Measurements from ENCODE around the gene SLIT3. TPM values are rescaled to one million over a fixed set of nuclear protein-coding genes. Genes with fewer than 3 reads are reported as not detected.
"Not testable (repeated sequence)": the region's sequence is repeated elsewhere in the genome, so short reads cannot be mapped to it uniquely, and the experiment has no call there.

The SLIT3 gene
- total RNA-seq, 1 donor from 2014 or later = under 0.01 TPM

DNA sequence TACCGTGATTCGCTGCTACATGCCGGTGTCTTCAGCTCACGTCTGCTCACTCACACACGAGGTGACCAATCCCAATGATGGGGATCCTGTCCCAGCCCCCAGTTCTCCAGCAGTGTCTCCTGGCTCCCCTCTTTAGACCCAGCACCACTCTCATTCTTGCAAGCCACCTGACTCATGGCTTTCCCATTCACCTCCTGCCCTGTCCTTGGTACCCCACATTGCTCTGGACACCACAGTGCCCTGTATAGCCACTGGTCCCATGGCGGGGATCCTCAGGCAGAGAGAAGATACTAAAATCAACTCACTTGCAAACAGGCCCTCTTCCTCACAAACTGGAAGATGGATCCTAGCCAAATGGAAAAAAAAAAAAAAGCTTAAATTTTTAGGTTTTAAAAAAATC, 81.0 kb downstream of the SLIT3 start:
- no peak for DNase-seq (ENCODE audit: low read depth in 2 of 2)

DNA sequence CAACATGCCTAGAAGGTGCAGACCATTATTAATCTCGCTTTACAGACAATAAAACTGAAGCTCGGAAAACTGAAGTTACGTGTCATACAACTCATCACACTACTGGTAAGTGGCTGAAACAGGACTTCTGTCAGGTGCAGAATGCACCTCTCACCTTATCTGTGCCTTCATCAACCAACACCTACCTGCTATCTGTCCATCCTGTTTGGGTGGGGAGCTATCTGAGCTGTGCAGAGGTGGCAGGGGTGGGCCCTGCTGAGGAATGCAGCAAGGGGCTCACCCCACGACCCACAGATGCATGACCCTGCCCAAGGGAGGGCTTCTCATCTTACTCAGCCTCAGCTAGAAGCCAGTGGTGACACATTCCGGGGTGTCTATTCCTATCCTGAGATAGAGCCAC, 81.6 kb downstream of the SLIT3 start:
- no peak for DNase-seq (ENCODE audit: low read depth in 2 of 2)

DNA sequence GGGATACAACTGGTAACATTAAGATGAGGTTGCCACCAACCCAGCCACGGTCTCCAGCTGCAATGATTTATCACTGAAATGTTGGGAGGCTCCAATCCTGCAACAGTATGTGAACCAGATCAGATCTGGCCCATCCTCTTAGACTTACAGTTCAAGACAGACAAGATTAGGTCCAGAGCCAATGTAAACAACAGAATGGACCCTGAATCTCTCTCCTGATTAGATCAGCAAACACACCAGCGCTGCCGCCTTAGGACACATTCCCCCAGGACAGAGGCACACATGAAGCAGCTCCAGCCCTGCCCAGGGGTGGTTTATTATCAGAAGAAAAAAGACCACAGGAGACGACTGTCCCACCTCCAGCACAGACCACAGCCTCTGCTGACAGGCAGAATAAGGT, 82.1 kb downstream of the SLIT3 start:
- no peak for DNase-seq (ENCODE audit: low read depth in 2 of 2)

DNA sequence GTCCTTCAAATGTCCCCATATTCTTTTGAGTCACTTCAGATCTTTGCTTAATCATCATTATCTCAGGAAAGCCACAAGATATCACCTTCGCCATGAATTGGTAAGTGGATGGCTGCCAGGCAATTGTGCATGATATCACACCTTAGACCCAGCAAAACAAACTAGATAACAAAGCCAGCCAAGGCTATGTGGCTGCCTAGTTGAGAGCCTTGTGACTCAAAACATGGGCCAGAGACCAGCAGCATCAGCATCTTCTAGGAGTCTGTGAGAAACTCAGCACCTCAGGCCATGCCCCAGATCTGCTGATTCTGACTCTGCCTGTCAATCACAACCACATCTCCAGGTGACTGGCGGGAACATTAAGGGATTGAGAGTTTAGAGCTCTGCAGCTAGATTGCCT, 82.8 kb downstream of the SLIT3 start:
- no peak for DNase-seq (ENCODE audit: low read depth in 2 of 2)

DNA sequence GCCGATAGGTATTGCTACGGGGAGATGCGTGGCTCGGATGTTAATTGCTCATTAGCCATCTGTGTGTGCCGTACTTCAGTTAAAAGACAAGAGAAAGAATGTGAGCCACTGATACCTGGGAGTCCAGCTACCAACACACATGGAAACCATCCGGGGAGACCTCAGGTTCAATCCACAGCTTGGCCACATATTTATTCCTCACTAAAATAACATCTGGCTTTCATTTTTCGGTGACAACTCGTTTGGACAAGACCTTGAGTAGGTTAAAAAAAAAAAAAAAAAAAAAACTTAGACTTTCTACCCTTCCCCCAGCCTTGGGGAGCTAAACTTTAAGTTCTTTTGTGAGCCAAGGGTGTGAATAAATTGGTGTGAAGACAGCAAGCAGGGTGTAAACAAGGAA, 84.1 kb downstream of the SLIT3 start:
- no peak for DNase-seq (ENCODE audit: low read depth in 2 of 2)

DNA sequence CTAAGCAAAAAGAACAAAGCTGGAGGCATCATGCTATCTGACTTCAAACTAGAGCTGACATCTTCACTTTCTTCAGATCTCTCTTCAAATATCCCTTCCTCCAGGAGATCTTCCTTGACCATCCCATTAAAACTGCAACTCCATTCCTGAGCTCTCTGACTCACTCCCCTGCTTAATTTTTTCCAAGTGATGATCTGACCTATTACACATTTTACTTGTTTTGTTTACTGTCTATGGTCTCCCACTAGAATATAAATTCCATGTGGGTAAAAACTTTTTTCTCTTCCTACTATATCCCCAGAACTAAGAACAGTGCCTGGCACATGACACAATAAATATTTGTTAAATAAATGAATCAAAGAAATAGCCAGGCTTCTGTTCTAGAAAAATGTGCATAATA, 87.5 kb downstream of the SLIT3 start:
- DNase-seq (ENCODE audit: low read depth in 2 of 2) = no peak

DNA sequence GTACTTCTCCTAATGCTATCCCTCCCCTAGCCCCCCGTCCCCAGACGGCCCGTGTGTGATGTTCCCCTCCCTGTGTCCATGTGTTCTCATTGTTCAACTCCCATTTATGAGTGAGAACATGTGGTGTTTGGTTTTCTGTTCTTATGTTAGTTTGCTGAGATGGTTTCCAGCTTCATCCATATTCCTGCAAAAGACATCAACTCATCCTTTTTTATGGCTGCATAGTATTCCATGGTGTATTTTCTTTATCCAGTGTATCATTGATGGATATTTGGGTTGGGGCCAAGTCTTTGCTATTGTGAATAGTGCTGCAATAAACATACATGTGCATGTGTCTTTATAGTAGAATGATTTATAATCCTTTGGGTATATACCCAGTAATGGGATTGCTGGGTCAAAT, 89.2 kb downstream of the SLIT3 start:
- not testable (repeated sequence) for DNase-seq (ENCODE audit: low read depth in 2 of 2)

DNA sequence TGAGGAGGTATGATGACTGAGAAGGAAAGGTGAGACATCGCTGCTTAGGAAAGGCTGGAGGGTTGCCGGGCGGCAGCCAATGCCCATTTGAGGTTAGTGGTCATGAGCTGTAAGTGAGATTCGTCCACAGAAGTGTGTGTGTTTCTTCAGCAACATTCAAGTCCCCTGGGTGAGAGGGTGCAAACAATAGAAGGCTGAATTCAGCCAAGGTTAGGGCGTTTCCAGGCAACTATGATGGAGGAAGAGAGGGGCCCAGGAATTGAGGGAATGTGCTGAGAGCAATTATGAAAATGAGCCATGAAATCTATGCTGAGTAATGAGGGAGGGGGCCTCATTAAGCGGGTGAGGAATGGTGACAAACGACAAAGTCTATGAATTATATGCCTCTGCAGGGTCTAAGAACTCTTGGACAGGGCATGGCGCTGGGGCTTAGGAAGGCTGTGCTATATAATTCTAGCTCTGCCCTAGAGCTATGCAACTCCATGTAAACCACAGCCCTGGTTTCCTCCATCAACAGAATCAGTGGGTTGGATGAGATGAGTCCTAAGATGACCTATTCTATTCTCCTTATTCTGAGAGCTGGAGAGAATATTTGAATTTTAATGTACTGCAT, 96.0 kb downstream of the SLIT3 start:
- DNase-seq (ENCODE audit: low read depth in 2 of 2) = no peak

DNA sequence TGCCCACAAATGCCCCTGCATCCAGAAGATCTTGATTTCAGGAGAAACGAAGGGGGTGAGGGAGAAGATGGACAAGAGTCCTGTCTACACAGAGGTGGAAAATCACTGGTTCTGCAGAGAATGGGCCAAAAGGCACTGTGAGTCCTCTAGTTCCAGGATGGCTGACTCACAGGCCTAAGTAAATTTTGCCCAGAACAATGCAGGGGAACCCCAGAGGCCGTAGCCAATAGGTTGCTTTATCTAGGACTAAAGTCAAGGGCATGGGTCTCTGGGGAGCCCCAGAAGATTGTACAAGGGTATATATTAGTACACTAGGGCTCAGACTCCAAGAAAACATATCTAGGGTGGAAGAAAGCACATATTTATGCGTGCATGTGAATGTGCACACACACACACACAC, 98.0 kb downstream of the SLIT3 start:
- no peak for DNase-seq (ENCODE audit: low read depth in 2 of 2)

DNA sequence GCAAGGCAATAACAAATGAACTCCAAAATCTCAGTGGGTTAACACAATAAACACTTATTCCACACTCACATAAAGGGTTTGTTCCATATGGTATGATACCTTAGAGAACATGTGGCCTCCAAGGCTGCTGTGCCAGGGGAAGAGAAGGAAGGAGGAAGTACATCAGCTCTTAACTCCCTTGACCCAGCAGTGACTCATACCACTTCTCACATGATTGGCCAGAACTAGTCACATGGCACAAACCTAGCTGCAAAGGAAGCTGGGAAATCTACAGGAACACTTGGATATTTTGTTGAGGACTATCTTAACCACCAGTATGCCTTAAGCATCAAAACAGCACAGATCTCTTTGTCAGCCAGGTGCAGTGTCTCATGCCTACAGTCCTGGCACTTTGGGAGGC, 99.3 kb downstream of the SLIT3 start:
- no peak for DNase-seq (ENCODE audit: low read depth in 2 of 2)

DNA sequence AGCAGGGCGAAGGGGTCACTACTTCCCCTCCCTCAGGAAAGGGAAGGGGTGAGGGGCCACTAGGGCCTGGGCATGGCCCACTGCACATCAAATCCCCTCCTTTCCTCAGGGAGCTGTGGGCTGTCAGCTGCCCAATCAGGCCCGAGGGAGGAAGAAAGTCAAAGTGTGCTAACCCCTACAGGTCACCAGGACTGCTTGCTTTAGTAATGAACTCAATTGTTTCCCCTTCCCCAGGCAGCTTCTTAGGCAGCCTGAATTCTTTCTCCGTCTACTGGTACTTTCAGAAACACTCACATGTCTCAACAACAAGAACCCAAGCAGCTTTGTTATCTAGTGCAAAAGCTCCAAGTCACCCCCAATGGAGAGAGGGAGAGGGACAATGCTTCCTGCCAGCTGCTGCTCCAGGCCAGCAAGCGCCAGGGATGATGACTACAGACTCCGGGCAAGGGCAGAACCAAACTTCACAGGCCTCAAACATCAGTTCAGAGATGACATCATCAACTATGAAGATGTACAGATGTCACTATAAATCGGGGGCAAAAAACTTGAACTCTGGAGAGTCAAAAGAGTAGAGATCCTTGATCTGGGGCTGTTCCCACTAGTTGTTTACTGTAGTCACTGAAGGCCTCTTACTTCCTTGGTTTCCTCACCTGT, 100.7 kb downstream of the SLIT3 start:
- DNase-seq (ENCODE audit: low read depth in 2 of 2) = no peak

DNA sequence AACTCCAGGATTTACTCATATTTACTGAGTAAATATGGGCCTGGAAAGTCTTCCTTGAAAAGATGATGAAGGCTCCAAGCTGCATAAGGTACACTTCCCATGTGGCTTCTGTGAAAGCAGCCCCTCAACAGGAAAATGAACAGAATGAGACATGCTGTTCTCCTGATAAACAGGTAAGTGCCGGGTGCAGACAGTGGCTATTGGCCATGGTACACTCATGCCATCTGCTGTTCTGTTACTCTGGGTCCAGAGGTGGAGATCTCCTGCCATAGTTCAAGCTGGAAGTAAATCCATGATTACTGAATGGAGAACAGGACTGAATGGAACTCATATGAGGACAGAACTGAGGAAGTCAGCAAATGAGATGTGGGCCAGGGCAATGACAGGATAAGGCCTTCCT, 103.6 kb downstream of the SLIT3 start:
- DNase-seq (ENCODE audit: low read depth in 2 of 2) = no peak

DNA sequence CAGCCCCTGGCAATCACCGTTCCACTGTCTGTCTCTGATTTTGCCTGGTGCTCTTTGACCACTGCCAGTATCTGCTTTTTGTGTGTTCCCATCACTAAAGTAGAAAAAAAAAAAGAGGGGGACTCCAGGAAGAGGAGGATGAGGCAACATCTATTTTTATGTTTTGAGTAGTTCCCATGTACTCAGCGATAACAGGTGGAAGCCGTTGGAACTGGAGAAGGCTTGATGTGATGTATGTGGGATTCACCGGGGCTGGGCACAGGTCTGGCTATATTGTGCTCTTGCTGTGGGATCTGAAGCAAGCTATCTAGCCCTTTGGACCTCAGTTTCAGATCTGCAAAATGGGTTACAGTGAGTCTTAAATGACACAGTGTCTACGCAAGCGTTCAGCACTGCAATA, 104.9 kb downstream of the SLIT3 start:
- DNase-seq (ENCODE audit: low read depth in 2 of 2) = no peak

DNA sequence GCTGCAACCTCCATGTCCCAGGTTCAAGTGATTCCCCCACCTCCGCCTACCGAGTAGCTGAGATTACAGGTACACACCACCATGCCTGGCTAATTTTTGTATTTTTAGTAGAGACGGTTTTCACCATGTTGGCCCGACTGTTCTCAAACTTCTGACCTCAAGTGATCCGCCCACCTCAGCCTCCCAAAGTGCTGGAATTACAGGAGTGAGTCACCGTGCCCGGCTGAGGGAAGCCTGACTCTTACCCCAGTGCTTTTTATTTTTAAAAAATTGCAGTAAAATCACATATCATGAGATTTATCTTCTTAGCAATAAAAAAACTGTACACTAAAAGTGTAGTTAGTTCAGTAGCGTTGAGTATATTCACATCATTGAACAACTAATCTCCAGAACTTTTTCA, 105.3 kb downstream of the SLIT3 start:
- no peak for DNase-seq (ENCODE audit: low read depth in 2 of 2)

DNA sequence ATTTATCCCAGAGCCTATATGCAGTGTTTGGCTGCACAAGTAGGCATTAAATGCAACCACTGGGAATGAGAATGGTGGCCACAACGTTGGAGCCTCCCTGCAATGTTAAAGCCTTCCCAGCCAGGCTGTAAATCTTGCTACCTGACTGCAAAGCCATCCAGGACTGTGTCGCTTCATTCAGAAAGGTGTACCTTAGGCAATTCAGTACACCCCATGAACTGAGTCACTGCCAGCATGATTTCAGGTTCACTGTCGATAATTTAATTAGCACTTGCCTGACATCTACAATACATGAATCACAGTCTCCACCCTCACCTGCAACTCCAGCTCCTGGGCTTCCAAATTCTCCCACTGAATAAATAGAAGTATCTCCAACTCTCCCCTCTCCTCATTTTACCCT, 108.4 kb downstream of the SLIT3 start:
- no peak for DNase-seq (ENCODE audit: low read depth in 2 of 2)

DNA sequence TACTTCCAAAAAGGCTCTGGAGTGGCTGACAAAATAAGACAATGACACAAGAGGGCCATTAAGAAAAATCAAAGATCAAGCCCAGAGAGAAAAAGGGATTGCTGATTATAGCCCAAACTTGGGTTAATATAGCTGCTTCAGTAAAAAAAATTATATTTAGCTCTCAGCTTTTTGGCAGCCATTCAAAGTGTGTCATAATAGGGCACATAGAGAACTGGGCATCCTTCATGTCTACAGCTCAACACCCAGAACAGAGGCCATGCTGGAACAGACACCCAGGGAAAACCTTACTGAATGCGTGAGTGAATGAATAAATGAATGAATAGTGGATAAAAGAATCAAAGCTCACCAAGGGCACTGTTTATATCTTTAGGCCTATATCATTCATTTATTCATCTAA, 110.1 kb downstream of the SLIT3 start:
- DNase-seq (ENCODE audit: low read depth in 2 of 2) = no peak

DNA sequence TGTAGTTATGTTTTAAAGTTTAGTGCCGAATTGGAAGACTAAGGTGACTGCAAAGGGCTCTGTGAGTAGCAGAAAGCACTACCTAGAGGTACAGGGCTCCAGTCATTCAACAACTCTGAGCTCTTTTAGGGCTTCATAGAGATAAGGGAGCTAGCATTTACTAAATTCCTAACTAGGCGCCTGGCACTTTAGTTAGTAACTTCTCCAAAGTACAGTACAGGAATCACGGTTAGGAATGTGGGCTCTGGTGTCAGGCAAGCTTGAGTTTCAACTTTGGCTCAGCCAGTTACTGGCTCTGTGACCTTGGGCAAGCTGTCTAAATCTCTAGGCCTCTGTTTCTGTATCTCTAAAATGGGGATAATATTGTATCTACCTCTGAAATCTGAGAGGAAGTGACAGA, 115.3 kb downstream of the SLIT3 start:
- no peak for DNase-seq (ENCODE audit: low read depth in 2 of 2)

DNA sequence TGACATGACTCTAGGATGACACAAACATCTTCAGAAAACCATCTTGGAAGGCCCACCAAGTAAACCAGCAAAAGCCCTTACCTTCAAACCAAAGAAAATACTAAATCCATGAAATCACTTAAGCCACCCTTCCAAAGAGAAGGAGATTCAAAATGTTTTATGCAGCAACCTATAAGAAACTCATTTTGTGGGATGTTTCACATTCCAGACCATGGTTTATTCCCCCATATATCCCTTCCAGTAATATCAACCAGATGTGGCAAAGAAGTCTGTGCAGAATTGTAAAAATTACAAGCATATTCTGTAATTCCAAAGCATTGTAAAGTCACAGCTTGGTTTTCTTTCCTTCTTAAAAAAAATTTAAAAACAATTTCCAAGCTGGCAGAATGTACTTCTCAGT, 117.4 kb downstream of the SLIT3 start:
- no peak for DNase-seq (ENCODE audit: low read depth in 2 of 2)

DNA sequence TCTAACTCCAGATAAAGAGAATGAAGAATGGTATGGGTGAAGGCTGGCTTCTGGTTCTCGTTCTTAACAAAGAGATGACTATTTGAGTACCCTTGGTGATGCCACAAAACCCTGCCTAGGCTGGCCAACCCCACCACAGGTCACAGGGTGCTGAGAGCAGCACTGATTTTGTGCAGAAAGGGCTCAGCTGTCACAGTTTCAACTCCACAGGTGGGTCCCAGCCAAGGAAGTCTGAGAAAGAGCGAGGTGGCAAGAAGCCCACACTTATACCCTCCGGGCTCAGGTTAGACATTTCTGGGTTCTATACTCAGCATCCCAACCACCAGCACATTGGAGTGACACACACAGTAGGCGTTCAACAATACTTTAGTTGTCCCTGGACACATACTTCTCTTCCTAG, 118.1 kb downstream of the SLIT3 start:
- no peak for DNase-seq (ENCODE audit: low read depth in 2 of 2)

DNA sequence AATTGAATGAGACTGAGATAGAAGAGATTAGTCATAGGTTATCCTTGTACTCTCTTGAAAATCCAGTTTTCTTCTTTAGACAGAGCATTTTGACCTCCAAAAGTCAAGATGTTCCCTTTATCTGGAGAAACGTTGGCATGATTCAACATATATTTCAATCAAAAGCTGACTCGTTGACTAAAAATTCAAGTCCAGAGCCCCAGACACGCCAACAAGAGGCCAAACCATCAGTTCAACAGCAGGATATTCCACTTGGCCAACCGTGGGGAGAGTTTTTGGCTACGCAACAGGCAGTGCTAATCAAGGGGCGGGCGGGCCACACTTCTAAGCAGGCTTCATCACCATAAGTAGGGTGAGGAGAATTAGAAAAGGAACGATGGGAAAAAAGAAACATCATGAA, 119.1 kb downstream of the SLIT3 start:
- DNase-seq (ENCODE audit: low read depth in 2 of 2) = no peak

DNA sequence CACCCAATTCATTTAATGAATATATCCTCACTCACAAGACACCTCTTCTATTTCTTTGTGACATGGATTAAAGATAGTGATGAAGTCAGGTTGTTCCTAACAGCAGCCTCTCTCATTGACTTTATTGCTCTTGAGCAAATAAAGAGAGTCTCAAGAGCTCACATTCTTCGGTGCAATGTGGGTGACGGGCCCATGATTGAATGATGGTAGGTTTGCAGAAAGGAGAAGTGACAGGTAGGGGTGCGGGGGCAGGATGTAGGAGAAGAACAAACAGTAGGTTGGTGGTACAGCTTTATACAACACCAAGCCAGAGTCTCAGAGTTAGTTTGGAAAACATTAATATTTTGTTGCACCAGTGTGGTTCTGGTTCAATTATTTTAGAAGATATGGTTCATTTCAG, 122.2 kb downstream of the SLIT3 start:
- no peak for DNase-seq (ENCODE audit: low read depth in 2 of 2)

DNA sequence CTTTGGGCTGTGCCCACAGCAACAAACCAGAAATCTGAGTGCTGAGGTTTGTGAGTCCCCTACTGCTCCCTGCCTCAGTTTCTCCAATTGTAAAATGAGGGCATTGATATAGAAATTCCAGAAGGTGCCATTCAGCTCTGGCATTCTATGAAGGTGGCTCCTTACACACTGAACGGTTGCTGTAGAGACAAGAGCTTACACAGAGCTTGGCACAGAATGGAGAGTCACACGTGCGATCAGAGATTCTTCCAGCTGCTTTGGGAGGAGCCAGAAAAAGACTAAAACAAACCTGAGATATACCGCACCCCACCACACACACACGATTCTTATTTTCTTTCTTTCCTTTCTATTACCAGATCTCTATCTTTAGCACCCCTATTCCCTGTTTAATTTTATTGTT, 122.7 kb downstream of the SLIT3 start:
- no peak for DNase-seq (ENCODE audit: low read depth in 2 of 2)

DNA sequence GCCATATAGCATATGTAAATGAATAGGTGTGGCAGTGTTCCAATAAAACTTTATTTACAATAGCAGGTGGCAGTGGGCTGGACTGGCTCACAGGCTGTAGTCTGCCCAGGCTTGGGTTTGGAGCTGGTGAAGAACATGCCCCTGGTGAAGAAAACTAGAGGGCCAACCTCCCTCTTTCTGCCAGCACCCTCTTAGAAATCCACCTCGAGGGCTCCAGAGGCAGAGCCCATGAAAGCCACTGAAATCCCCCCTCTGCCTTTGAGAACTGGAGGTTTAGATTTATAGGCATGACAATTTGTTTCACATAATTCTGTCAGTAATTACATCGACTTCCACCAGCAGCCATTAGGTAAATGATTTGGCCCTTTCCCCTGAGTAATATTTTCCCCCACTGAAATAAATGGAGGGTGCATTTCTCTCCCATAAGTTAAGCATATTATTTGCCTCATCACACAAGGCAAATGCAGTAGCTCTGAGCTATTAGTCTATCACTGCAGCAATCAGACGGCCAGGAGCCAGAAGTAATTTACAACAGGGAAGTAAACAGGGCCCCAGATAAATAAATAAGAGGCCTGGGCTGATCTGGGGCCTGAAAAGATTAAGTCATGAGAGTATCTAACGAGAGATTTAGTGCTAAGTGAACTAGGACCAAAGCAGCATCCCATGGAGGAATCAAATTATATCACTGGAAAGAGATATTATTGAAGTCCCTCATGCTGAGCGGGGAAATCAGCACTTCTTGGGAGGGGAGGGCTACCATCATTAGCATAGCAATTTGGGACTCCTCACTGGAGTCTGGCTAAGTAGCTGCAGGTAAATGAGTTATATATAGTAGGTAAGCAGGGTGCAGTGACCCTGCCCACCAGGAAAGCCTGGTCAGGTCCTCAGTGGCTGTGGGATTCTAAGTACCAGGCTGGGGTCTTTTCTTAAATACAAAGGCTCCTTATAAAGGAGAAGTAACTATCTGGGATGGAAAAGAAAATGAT, 123.9 kb downstream of the SLIT3 start:
- no peak for DNase-seq (ENCODE audit: low read depth in 2 of 2)
